A549 (cell line): ENCODE measurements around the gene FHIP1A. TPM values are rescaled to one million over a fixed set of nuclear protein-coding genes. Genes with fewer than 3 reads are reported as not detected.

Experiments
- ATAC-seq, 2 experiments: fragments of 200-7000 bp in 1 of 2; fragments of >200 bp in 1 of 2; cut with Nextera tagmentation in 1 of 2; cut with Tn5 transposase in 1 of 2; 3 replicates each; pipeline versions ENCODE4 v1.8.0 to v1.9.1; 2018 to 2020; ENCODE audit warnings: mild to moderate bottlenecking in 1 of 2, moderate library complexity in 1 of 2
- CTCF ChIA-PET: fragments of 300-600 bp; sonication (Branson Sonifier 250); formaldehyde crosslinking; extraction: SDS; loops from one replicate; lab custom pipeline; 2021; ENCODE audit warnings: antibody characterized with exemption, inconsistent platforms; lab: Yijun Ruan, JAX
- POLR2A ChIA-PET: fragments of 350-600 bp; formaldehyde crosslinking; extraction: SDS; loops from one replicate; lab custom pipeline; 2021; ENCODE audit warnings: antibody characterized with exemption, inconsistent platforms; lab: Yijun Ruan, JAX
- DNase-seq, 2 experiments: peaks; one replicate each; pipeline versions ENCODE4 v3.0.0 to v3.0.0-alpha.2; 2011 to 2016; ENCODE audit warnings: low read depth in 1 of 2, low spot score in 1 of 2
- FAIRE-seq: peaks from 2 replicates; lab custom pipeline; 2011; peaks lifted over from hg19 to GRCh38; lab: Jason Lieb, UNC
- H3K27ac ChIP-seq, 2 experiments: fragments of >200 bp; sonication (Bioruptor Twin); formaldehyde crosslinking; 3 replicates each; pipeline ENCODE4 v1.5.1; 2016 to 2017
- H3K4me1 ChIP-seq: fragments of >200 bp; sonication (Bioruptor Twin); formaldehyde crosslinking; 3 replicates; pipeline ENCODE4 v1.6.1; 2016
- H3K4me2 ChIP-seq: fragments of >200 bp; sonication (Bioruptor Twin); formaldehyde crosslinking; 3 replicates; pipeline ENCODE4 v1.6.1; 2016
- H3K4me3 ChIP-seq: fragments of >200 bp; sonication (Bioruptor Twin); formaldehyde crosslinking; 3 replicates; pipeline ENCODE4 v1.5.1; 2016
- H3K9me3 ChIP-seq: fragments of >200 bp; sonication (Bioruptor Twin); formaldehyde crosslinking; 3 replicates; pipeline ENCODE4 v1.6.1; 2016
- CBX2 ChIP-seq: fragments of 200-600 bp; sonication (generic); IDR thresholded peaks from 2 replicates; pipeline ENCODE4 v1.6.1; 2016; ENCODE audit warnings: low read depth, mild to moderate bottlenecking, borderline replicate concordance
- CHD4 ChIP-seq: fragments of 200-600 bp; sonication (generic); IDR thresholded peaks from 2 replicates; pipeline ENCODE4 v1.6.1; 2016; ENCODE audit warnings: antibody characterized with exemption, mild to moderate bottlenecking, borderline replicate concordance
- CTCF ChIP-seq: fragments of >200 bp; sonication (Bioruptor Twin); formaldehyde crosslinking; IDR thresholded peaks from 3 replicates; pipeline ENCODE4 v1.5.1; 2016
- EP300 ChIP-seq, 2 experiments: fragments of >200 bp; sonication (Bioruptor Twin); formaldehyde crosslinking; IDR thresholded peaks; 2 replicates in 1 of 2; 3 replicates in 1 of 2; pipeline ENCODE4 v1.6.1; 2016 to 2017
- ESRRA ChIP-seq: fragments of 150-350 bp; IDR thresholded peaks from 2 replicates; pipeline ENCODE4 v1.6.1; 2014; ENCODE audit warnings: mild to moderate bottlenecking, low read length, borderline replicate concordance
- FOSB ChIP-seq: fragments of 250-450 bp; sonication (Bioruptor Pico); IDR thresholded peaks from 2 replicates; pipeline ENCODE4 v1.5.0; 2020; ENCODE audit warnings: mild to moderate bottlenecking, moderate library complexity
- HEYL ChIP-seq: fragments of 250-450 bp; sonication (Bioruptor Pico); IDR thresholded peaks from 2 replicates; pipeline ENCODE4 v1.8.0; 2021; ENCODE audit warnings: mild to moderate bottlenecking, moderate library complexity
- HOXA7 ChIP-seq: fragments of 250-450 bp; sonication (Bioruptor Pico); IDR thresholded peaks from 2 replicates; pipeline ENCODE4 v1.5.0; 2020; ENCODE audit warnings: mild to moderate bottlenecking, moderate library complexity
- HOXB5 ChIP-seq: fragments of 250-450 bp; sonication (Bioruptor Pico); IDR thresholded peaks from 2 replicates; pipeline ENCODE4 v1.5.0; 2020; ENCODE audit warnings: mild to moderate bottlenecking, moderate library complexity
- KDM1A ChIP-seq: fragments of 200-600 bp; sonication (generic); IDR thresholded peaks from 2 replicates; pipeline ENCODE4 v1.6.1; 2016; ENCODE audit warnings: low read depth, mild to moderate bottlenecking
- MAFK ChIP-seq: fragments of 450-650 bp; IDR thresholded peaks from 2 replicates; pipeline ENCODE4 v1.6.1; 2014; ENCODE audit not compliant: partially characterized antibody
- NFE2L2 ChIP-seq: fragments of 150-350 bp; conservative IDR thresholded peaks from 2 replicates; pipeline ENCODE4 v1.6.1; 2014; ENCODE audit warnings: low read length
- NPAS2 ChIP-seq: fragments of 250-450 bp; sonication (Bioruptor Pico); IDR thresholded peaks from 2 replicates; pipeline ENCODE4 v1.8.0; 2022; ENCODE audit warnings: mild to moderate bottlenecking, moderate library complexity, borderline replicate concordance
- POLR2AphosphoS2 ChIP-seq: conservative IDR thresholded peaks from 2 replicates; pipeline ENCODE4 v1.6.1; 2012; ENCODE audit warnings: low read length, improper control_type of control experiment, inconsistent platforms
- RFX5 ChIP-seq: fragments of 450-650 bp; IDR thresholded peaks from 2 replicates; pipeline ENCODE4 v1.7.1; 2014; ENCODE audit warnings: antibody characterized with exemption, mild to moderate bottlenecking, moderate library complexity
- RNF2 ChIP-seq: fragments of 200-600 bp; sonication (generic); IDR thresholded peaks from 2 replicates; pipeline ENCODE4 v1.6.1; 2016; ENCODE audit warnings: low read depth, mild to moderate bottlenecking, antibody characterized with exemption, moderate library complexity, borderline replicate concordance
- SREBF2 ChIP-seq: fragments of 450-650 bp; IDR thresholded peaks from 2 replicates; pipeline ENCODE4 v1.6.1; 2014; ENCODE audit warnings: mild to moderate bottlenecking, moderate library complexity
- TP53 ChIP-seq: fragments of 250-450 bp; sonication (Bioruptor Pico); IDR thresholded peaks from 2 replicates; pipeline ENCODE4 v1.5.0; 2021; ENCODE audit warnings: mild to moderate bottlenecking, moderate library complexity
- ZFP36 ChIP-seq: fragments of 450-650 bp; IDR thresholded peaks from 2 replicates; pipeline ENCODE4 v1.6.1; 2014; ENCODE audit warnings: borderline replicate concordance; ENCODE audit not compliant: partially characterized antibody
- ZNF302 ChIP-seq: fragments of 250-450 bp; sonication (Bioruptor Pico); IDR thresholded peaks from 2 replicates; pipeline ENCODE4 v1.9.0; 2021; ENCODE audit warnings: inconsistent platforms, mild to moderate bottlenecking, moderate library complexity
- ZSCAN20 ChIP-seq: fragments of 250-450 bp; sonication (Bioruptor Pico); IDR thresholded peaks from 2 replicates; pipeline ENCODE4 v1.8.0; 2022; ENCODE audit warnings: mild to moderate bottlenecking, moderate library complexity
- WGBS: methylation state at CpG from one replicate; pipeline ENCODE4 v1.1.6; 2017; ENCODE audit errors: missing lambda C conversion rate; 5-methylcytosine and 5-hydroxymethylcytosine counted together
- polyA plus RNA-seq, 4 experiments: library from polyadenylated mRNA; depleted of rRNA in 3 of 4; stranded (reverse); fragments of >200 nt; fragmentation: RNase III in 1 of 4; extraction: RNeasy Plus Mini Kit Qiagen cat#74134 plus additional on column Dnase treatment in 1 of 4; gene quantifications; 2 replicates in 3 of 4; 3 replicates in 1 of 4; pipeline ENCODE4 v1.2.3, GENCODE V29; 2011 to 2017
- TF ChIP-seq, protein P1 (sequence below): IDR thresholded peaks from 2 replicates; pipeline ENCODE4 v1.6.1; 2012
- TF ChIP-seq, protein P2 (sequence below): fragments of >200 bp; sonication (Bioruptor Twin); formaldehyde crosslinking; IDR thresholded peaks from 2 replicates; pipeline ENCODE4 v1.6.1; 2016

FHIP1A gene
- polyA plus RNA-seq, 2 of the 4 experiments (the other 2 are of a cell fraction) = 0.09 TPM

DNA sequence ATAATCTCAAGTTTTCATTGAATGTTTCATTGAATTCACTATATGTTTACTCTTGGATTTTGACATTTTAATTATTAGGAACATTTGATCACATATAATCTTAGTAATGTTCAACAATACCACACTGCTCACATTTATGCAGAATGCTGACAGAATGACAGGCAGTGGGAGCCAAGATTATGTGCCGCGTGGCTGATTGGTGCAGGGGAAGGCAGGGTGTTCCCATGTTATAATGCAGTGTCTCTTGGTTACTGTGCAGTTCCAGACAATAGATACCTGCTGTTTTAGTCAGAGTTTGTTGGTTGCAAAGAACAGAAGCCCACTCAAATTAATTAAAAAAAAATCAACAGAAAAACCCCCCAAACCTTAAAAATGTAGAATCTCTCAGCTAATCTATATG lies 33.0 kb downstream of the FHIP1A start:
- Histone ChIP-seq H3K27ac (no peak overlapping the region), H3K4me3 (no peak overlapping the region), H3K9me3 (no peaks in the 10 kb centered on the region), H3K4me1 (no peaks in the 10 kb centered on the region), H3K4me2 (no peak overlapping the region)
- 100% methylated on average over 2 of the region's 2 CpGs for WGBS
- POLR2A ChIA-PET = no interaction called here
- TF ChIP-seq NFE2L2 (no peak), MAFK (no peak), POLR2AphosphoS2 (no peak), SREBF2 (no peak), ESRRA (no peak), ZSCAN20 (no peak)
- DNase-seq = no peak
- FAIRE-seq = no peak
- CTCF ChIA-PET = no interaction called here
- ATAC-seq = no peak

DNA sequence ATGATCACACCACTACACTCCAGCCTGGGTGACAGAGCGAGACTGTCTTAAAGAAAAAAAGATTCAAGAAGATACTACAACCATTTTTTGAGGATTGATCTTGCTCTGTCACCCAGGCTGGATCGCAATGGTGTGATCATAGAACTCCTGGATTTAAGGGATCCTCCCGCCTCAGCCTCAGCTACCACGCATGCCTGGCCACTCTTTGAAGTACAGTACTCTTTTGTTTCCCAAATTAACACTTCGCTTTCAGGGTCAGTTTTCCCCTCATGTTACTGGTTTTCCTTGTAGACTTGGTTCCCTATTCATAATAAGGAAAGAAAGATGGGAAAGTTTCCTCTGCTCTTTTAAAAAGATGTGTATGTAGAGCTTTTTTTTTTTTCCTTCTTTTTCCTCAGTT lies 34.3 kb downstream of the FHIP1A start:
- 69% methylated on average over 5 of the region's 5 CpGs for WGBS
- no peak for FAIRE-seq
- ChIA-PET POLR2A (no interaction called here), CTCF (interaction anchor here (1.1 to 1.7 kb wide), 2 partner anchors 67 to 161 kb away, joined by 4 read pairs; no protein-coding TSS in a partner anchor)
- Histone ChIP-seq H3K9me3 (no peaks in the 10 kb centered on the region), H3K27ac (no peak overlapping the region), H3K4me1 (no peaks in the 10 kb centered on the region), H3K4me3 (no peak overlapping the region), H3K4me2 (no peak overlapping the region)
- TF ChIP-seq RNF2 (no peak), TP53 (CRISPR knock-in tag) (no peak), CHD4 (no peak), SREBF2 (no peak), CTCF (no peak), HEYL (CRISPR knock-in tag) (no peak), HOXB5 (CRISPR knock-in tag) (no peak), NPAS2 (no peak), ZFP36 (no peak), CBX2 (no peak), KDM1A (no peak), RFX5 (no peak), HOXA7 (CRISPR knock-in tag) (no peak), ESRRA (no peak), FOSB (CRISPR knock-in tag) (no peak), POLR2AphosphoS2 (no peak)
- TF ChIP-seq, protein P1, sequence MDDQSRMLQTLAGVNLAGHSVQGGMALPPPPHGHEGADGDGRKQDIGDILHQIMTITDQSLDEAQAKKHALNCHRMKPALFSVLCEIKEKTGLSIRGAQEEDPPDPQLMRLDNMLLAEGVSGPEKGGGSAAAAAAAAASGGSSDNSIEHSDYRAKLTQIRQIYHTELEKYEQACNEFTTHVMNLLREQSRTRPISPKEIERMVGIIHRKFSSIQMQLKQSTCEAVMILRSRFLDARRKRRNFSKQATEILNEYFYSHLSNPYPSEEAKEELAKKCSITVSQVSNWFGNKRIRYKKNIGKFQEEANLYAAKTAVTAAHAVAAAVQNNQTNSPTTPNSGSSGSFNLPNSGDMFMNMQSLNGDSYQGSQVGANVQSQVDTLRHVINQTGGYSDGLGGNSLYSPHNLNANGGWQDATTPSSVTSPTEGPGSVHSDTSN = no peak
- TF ChIP-seq, protein P2, sequence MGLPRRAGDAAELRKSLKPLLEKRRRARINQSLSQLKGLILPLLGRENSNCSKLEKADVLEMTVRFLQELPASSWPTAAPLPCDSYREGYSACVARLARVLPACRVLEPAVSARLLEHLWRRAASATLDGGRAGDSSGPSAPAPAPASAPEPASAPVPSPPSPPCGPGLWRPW = no peak
- no peak for ATAC-seq
- DNase-seq = no peak

DNA sequence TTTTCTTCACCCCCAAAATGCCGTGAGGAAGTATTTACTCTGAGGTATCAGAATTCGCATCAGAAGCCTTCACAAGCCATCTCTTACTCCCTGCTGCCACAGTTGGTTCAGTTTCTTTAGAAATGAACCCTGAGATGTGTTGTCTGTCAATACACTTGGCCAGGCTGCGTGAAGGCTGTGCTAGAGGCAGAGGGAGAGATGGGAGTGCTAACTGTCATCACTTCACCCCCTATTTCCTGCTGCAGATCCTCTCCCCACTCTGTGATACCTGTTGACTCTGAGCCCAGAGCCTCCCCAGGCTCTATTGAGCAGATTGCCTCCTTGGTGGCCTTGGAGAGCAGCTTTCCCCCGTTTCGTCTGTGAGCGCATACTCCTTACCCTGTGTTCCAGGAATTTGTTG lies 34.8 kb downstream of the FHIP1A start:
- no peaks in the 10 kb centered on the region for H3K9me3 ChIP-seq
- WGBS = 73% methylated on average over 6 of the region's 6 CpGs
- TF ChIP-seq EP300 (IDR thresholded peaks at IDR 0.05) (no peak), CTCF (no peak), CHD4 (no peak), ZNF302 (CRISPR knock-in tag) (no peak)
- TF ChIP-seq, protein P2 = no peak
- CTCF ChIA-PET = interaction anchor here (1.1 to 1.7 kb wide), 2 partner anchors 67 to 160 kb away, joined by 4 read pairs; no protein-coding TSS in a partner anchor
- no peaks in the 10 kb centered on the region for H3K4me1 ChIP-seq
- H3K27ac ChIP-seq = no peak overlapping the region
- H3K4me3 ChIP-seq = no peak overlapping the region
- H3K4me2 ChIP-seq = no peak overlapping the region
- no peak for DNase-seq
- POLR2A ChIA-PET = interaction anchor here (0.7 kb wide), 1 partner anchor 25 kb away, joined by 3 read pairs; no protein-coding TSS in a partner anchor
- no peak for ATAC-seq
- no peak for FAIRE-seq
